Upper lobe of left lung (tissue), 4 donors: ENCODE data around the gene CELSR1.

Experiments used
- CTCF ChIP-seq, 6 experiments: fragments of 450-650 bp in 4 of 6; fragments of 200-600 bp in 2 of 6; sonication (generic) in 2 of 6; IDR thresholded peaks; one replicate each; pipeline ENCODE4 v1.5.1; 2016 to 2019; ENCODE audit warnings: antibody characterized with exemption in 6 of 6
- EP300 ChIP-seq, 4 donors: sonication (generic); formaldehyde crosslinking; IDR thresholded peaks; one replicate each; pipeline ENCODE4 v1.5.1; 2017; ENCODE audit warnings: antibody characterized with exemption in 4 of 4, control low read depth in 2 of 4
- POLR2A ChIP-seq, 4 donors: fragments of 450-650 bp; IDR thresholded peaks; one replicate each; pipeline ENCODE4 v1.5.1; 2016 to 2017; ENCODE audit warnings: antibody characterized with exemption in 4 of 4, mild to moderate bottlenecking in 2 of 4
- POLR2AphosphoS5 ChIP-seq, 2 donors: sonication (generic); formaldehyde crosslinking; IDR thresholded peaks; one replicate each; pipeline ENCODE4 v1.5.1; 2017; ENCODE audit warnings: antibody characterized with exemption in 2 of 2

GRCh38 chr22:46353483-46354105 lies 183.8 kb downstream of the CELSR1 start:
- TF ChIP-seq POLR2AphosphoS5 (IDR thresholded peaks at IDR 0.05) (no peak), POLR2A (IDR thresholded peaks at IDR 0.05) (no peak), EP300 (IDR thresholded peaks at IDR 0.05) (no peak), CTCF (IDR thresholded peaks at IDR 0.05) (no peak)
